SK-N-SH (cell line): ENCODE results near the gene CNGA1. TPM values are rescaled to one million over a fixed set of nuclear protein-coding genes. Genes with fewer than 3 reads are reported as not detected.

Experiments used
- CTCF ChIA-PET: fragments of 300-600, 350-600 bp; formaldehyde crosslinking; extraction: SDS; loops from one replicate; lab custom pipeline; 2021; lab: Yijun Ruan, JAX
- POLR2A ChIA-PET: fragments of 350-600 bp; sonication (Branson Sonifier 250); formaldehyde crosslinking; extraction: SDS; loops from one replicate; lab custom pipeline; 2020; ENCODE audit warnings: antibody characterized with exemption, inconsistent platforms; lab: Yijun Ruan, JAX
- DNase-seq: peaks from one replicate; pipeline ENCODE4 v3.0.0; 2012
- H2AFZ ChIP-seq: fragments of 200-600 bp; sonication (generic); 2 replicates; pipeline ENCODE4 v1.8.1; 2016; ENCODE audit warnings: antibody characterized with exemption, mild to moderate bottlenecking, low read depth
- H3F3A ChIP-seq: fragments of 200-600 bp; sonication (generic); replicated peaks from 2 replicates; pipeline ENCODE3; 2016; ENCODE audit warnings: antibody characterized with exemption, mild to moderate bottlenecking; ENCODE audit not compliant: insufficient read depth
- H3K27ac ChIP-seq, 2 experiments: fragments of 200-500 bp in 1 of 2; fragments of 200-600 bp in 1 of 2; sonication (Bioruptor generic) in 1 of 2; sonication (generic), shearing (Covaris generic) in 1 of 2; 2 replicates each; pipeline versions ENCODE4 v1.5.1 to v1.6.1; 2014 to 2016; ENCODE audit warnings: low read depth in 2 of 2, inconsistent platforms in 1 of 2, low read length in 1 of 2, mild to moderate bottlenecking in 1 of 2, mixed read lengths in 1 of 2
- H3K27me3 ChIP-seq: fragments of 200-600 bp; sonication (generic), shearing (Covaris generic); 2 replicates; pipeline ENCODE4 v1.6.1; 2016; ENCODE audit warnings: mixed run types; ENCODE audit not compliant: insufficient read depth
- H3K36me3 ChIP-seq, 2 experiments: fragments of 200-500 bp in 1 of 2; fragments of 200-600 bp in 1 of 2; sonication (Bioruptor generic) in 1 of 2; sonication (generic) in 1 of 2; replicated peaks in 1 of 2; 2 replicates each; pipeline versions ENCODE3 to v1.5.1; 2014 to 2016; ENCODE audit warnings: low read length in 1 of 2, mild to moderate bottlenecking in 1 of 2; ENCODE audit not compliant: insufficient read depth in 2 of 2, control insufficient read depth in 1 of 2
- H3K4me1 ChIP-seq, 2 experiments: fragments of 200-500 bp in 1 of 2; fragments of 200-600 bp in 1 of 2; sonication (Bioruptor generic) in 1 of 2; sonication (generic), shearing (Covaris generic) in 1 of 2; 2 replicates each; pipeline versions ENCODE4 v1.5.1 to v1.6.1; 2014 to 2016; ENCODE audit warnings: low read depth in 1 of 2, low read length in 1 of 2, mixed run types in 1 of 2; ENCODE audit not compliant: insufficient read depth in 2 of 2, control insufficient read depth in 1 of 2
- H3K4me2 ChIP-seq: fragments of 200-600 bp; sonication (generic), shearing (Covaris generic); 2 replicates; pipeline ENCODE4 v1.6.1; 2017; ENCODE audit warnings: mixed run types
- H3K4me3 ChIP-seq, 2 experiments: fragments of 200-500 bp in 1 of 2; fragments of 200-600 bp in 1 of 2; sonication (Bioruptor generic) in 1 of 2; sonication (generic), shearing (Covaris generic) in 1 of 2; 2 replicates each; pipeline versions ENCODE4 v1.5.1 to v1.8.1; 2014 to 2016; ENCODE audit warnings: low read depth in 2 of 2, inconsistent platforms in 1 of 2, low read length in 1 of 2, mild to moderate bottlenecking in 1 of 2, mixed read lengths in 1 of 2, moderate library complexity in 1 of 2
- H3K79me2 ChIP-seq: fragments of 200-600 bp; sonication (generic); 2 replicates; pipeline ENCODE4 v1.8.1; 2017; ENCODE audit warnings: mild to moderate bottlenecking; ENCODE audit not compliant: insufficient read depth
- H3K9ac ChIP-seq: fragments of 200-600 bp; sonication (generic); 2 replicates; pipeline ENCODE4 v1.6.1; 2017; ENCODE audit warnings: mixed run types
- H3K9me2 ChIP-seq: fragments of 200-600 bp; sonication (generic); 2 replicates; pipeline ENCODE4 v1.6.1; 2017; ENCODE audit warnings: mixed run types
- H3K9me3 ChIP-seq: fragments of 200-600 bp; sonication (generic); 2 replicates; pipeline ENCODE4 v1.6.1; 2017; ENCODE audit warnings: mixed run types, mild to moderate bottlenecking, moderate library complexity
- H4K20me1 ChIP-seq: fragments of 200-600 bp; sonication (generic); 2 replicates; pipeline ENCODE4 v1.6.1; 2017; ENCODE audit warnings: mild to moderate bottlenecking, mixed run types; ENCODE audit not compliant: insufficient read depth
- CTCF ChIP-seq: fragments of 200-600 bp; sonication (generic); IDR thresholded peaks from 2 replicates; pipeline ENCODE4 v1.6.1; 2017; ENCODE audit warnings: antibody characterized with exemption, mild to moderate bottlenecking, moderate library complexity
- GABPA ChIP-seq: IDR thresholded peaks from 2 replicates; pipeline ENCODE4 v1.4.0; 2012; ENCODE audit warnings: low read depth, mild to moderate bottlenecking
- NRF1 ChIP-seq: IDR thresholded peaks from 2 replicates; pipeline ENCODE4 v1.6.1; 2012; ENCODE audit warnings: low read depth, mild to moderate bottlenecking, low read length
- REST ChIP-seq: IDR thresholded peaks from 2 replicates; pipeline ENCODE4 v1.6.1; 2012; ENCODE audit warnings: mild to moderate bottlenecking, low read depth, low read length, moderate library complexity
- TCF12 ChIP-seq: IDR thresholded peaks from 2 replicates; pipeline ENCODE4 v1.4.0; 2012
- ZBTB33 ChIP-seq: IDR thresholded peaks from 2 replicates; pipeline ENCODE4 v1.4.0; 2012; ENCODE audit warnings: low read depth, borderline replicate concordance
- WGBS: methylation state at CpG from one replicate; pipeline ENCODE4 v1.1.6; 2017; ENCODE audit warnings: low lambda C conversion rate; 5-methylcytosine and 5-hydroxymethylcytosine counted together
- polyA plus RNA-seq, 3 experiments: library from polyadenylated mRNA; depleted of rRNA; stranded (reverse); fragments of >200 nt; gene quantifications; 2 replicates each; pipeline ENCODE4 v1.2.3, GENCODE V29; 2012

CNGA1 gene
- polyA plus RNA-seq, 1 of the 3 experiments (the other 2 are of a cell fraction), result 0.23 TPM

GRCh38 chr4:48042979-48043461 is 26.5 kb upstream of the CNGA1 start (continued):
- TF ChIP-seq CTCF, result no peak
- no peak for TF ChIP-seq TCF12
- TF ChIP-seq REST, result no peak
- TF ChIP-seq GABPA, result no peak
- TF ChIP-seq NRF1, result no peak

GRCh38 chr4:48041535-48042137 is 25.2 kb upstream of the CNGA1 start:
- H3K9ac ChIP-seq, result no peak overlapping the region
- H3K36me3 ChIP-seq, result no peaks in the 10 kb centered on the region
- H3K9me2 ChIP-seq, result no peaks in the 10 kb centered on the region
- H3F3A ChIP-seq, result no peaks in the 10 kb centered on the region
- no peaks in the 10 kb centered on the region for H4K20me1 ChIP-seq
- 84% methylated on average over 4 of the region's 4 CpGs for WGBS
- no peak overlapping the region for H3K4me2 ChIP-seq
- ChIA-PET CTCF (interaction anchor here (0.9 kb wide), 1 partner anchor 8 kb away, joined by 3 read pairs; no protein-coding TSS in a partner anchor), POLR2A (no interaction called here)
- no peak overlapping the region for H3K27ac ChIP-seq
- no peaks in the 10 kb centered on the region for H3K9me3 ChIP-seq
- no peaks in the 10 kb centered on the region for H3K79me2 ChIP-seq
- TF ChIP-seq ZBTB33 (no peak), NRF1 (no peak)
- H3K27me3 ChIP-seq, result no peaks in the 10 kb centered on the region
- no peaks in the 10 kb centered on the region for H3K4me1 ChIP-seq
- no peak overlapping the region for H3K4me3 ChIP-seq
- H2AFZ ChIP-seq, result no peak overlapping the region
- DNase-seq, result no peak
